Activated CD4-positive, alpha-beta T cell treated with anti-CD3 and anti-CD28 coated beads, Interleukin-2, Interleukin-6, amounts not matched to agents 100 ng/mL and 50 ng/mL, durations not matched to agents 16 hours and 8 hours (primary cell): ENCODE measurements around the gene GUCY1B1.

Experiments
- DNase-seq: peaks from one replicate; pipeline ENCODE4 v3.0.0-alpha.2; 2020

GUCY1B1 gene

DNA sequence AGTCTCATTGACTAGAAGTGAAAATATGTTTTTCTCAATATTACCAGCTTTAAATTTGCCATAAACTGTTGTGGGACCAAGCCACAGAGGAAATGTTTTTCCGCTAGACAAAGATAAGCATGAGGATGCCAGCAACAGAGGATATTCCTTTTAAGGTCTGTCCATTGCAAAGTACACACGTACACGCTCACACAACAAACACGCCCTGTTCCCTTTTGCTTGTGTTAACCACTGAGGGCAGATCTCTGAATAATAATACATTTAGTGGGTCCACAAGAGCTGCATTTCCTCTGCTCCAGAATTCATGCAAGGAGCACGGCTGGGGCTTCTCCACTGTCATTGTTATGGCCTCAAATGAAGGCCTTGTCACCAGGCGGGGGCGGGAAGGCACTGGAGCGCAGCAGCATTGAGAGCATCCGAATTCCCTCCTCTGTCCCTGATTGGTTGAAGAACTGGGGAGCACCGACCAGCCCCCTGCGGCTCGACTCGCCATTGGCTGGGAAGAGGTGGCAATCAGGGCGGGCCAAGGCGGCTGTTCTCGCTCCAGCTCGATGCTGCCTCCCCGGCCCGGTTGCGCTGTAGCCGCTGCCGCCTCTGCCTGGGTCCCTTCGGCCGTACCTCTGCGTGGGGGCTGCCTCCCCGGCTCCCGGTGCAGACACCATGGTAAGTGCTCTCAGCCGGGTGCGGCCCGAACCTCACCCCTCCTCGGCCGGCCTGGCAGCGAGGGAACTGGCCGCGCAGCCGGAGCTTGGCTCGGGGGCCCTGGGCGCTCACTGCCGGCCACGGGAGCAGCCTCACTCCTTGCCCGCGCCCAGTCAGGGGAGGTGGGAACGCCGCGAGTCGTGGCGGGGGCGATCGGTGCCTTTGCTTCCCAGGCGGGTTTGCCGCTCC lies at the start of gene GUCY1B1:
Gene GUCY1B1 (plus strand): TSS at position 541 of the 891 bp plus-strand sequence. CDS start 120 bp downstream, at position 661.
- peak; percentile 78 for DNase-seq

GRCh38 chr4:155709918-155710317 lies 48.9 kb upstream of the GUCY1B1 start:
- DNase-seq: no peak

- no peak for DNase-seq
These were observed 47.3 kb upstream of the GUCY1B1 start for GRCh38 chr4:155711556-155711955.

GRCh38 chr4:155712846-155713245 lies 46.0 kb upstream of the GUCY1B1 start:
- no peak for DNase-seq

GRCh38 chr4:155713911-155714310 lies 44.9 kb upstream of the GUCY1B1 start:
- no peak for DNase-seq

GRCh38 chr4:155722336-155722735 lies 36.5 kb upstream of the GUCY1B1 start:
- no peak for DNase-seq

GRCh38 chr4:155722816-155723499 lies 35.9 kb upstream of the GUCY1B1 start:
- DNase-seq: no peak

DNA sequence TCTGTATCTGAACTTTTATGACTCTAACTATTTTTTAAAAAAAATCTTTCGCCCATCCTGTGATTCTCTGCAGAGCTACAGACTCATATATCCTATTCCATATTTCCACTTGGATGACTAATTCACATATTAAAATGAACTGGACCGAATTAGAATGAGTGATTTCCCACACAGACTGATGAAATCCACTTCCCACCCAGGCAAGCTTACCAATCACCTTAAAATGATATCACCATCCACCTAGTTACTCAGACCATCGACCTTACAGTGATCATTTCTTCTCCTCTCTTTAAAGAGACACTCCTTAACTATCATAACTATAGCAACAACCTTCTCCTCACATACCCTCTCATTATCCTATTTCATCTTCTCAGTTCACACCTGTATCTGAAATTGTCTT lies 34.1 kb upstream of the GUCY1B1 start:
- DNase-seq: no peak

DNA sequence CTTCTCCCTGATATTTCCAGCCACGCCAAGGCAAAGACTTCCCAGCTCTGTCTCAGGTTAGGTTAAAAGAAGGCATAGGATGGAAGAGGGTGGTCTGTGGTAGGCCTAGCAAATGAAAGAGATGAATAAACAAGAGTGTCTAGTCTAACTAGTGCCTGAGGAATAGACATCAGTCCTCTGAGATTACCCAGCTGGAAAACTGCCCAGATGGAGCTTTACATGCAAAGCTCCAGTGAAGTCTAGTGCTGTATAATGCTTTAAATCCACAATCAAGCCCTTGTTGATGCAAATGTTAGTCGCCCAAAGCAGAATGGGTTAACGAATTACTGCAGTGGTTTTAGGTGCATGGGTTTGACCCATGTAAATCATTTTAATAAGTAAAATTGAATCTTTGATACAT lies 24.8 kb upstream of the GUCY1B1 start:
- no peak for DNase-seq

- DNase-seq: no peak
These were observed 23.9 kb upstream of the GUCY1B1 start for GRCh38 chr4:155734951-155735350.

- DNase-seq: no peak
These were observed 23.3 kb upstream of the GUCY1B1 start for GRCh38 chr4:155735496-155735895.

DNA sequence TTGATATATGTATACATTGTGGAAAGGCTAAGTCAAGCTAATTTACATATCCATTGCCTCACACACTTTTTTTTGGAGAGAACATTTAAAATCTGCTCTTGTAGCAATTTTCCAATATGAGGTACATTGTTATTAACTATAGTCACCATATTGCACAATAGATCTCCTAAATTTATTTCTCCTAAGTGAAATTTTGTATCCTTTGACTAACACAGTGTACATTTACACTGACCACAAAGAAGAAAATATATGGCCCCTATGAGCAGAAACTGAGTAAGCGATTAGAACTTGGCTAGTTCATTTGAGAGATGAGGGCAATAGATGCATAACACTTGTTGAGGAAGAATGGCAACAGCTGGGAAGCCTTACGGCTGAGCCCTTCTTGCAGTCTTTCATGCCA lies 20.3 kb upstream of the GUCY1B1 start:
- DNase-seq: no peak

DNA sequence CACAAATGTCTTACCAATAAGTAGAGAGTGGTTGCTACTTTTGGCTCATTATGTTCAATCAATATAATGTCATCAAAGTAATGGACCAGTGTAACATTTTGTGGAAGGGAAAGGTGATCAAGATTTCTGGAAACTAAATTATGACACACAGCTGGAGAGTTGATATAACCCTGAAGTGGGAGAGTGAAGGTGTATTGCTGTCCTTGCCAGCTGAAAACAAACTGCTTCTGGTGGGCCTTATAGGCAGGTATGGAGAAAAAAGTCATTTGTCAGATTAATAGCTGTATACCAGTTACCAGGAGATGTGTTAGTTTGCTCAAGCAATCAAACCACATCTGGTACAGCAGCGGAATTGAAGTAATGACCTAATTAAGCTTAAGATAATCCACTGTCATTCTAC lies 17.3 kb upstream of the GUCY1B1 start:
- no peak for DNase-seq

DNA sequence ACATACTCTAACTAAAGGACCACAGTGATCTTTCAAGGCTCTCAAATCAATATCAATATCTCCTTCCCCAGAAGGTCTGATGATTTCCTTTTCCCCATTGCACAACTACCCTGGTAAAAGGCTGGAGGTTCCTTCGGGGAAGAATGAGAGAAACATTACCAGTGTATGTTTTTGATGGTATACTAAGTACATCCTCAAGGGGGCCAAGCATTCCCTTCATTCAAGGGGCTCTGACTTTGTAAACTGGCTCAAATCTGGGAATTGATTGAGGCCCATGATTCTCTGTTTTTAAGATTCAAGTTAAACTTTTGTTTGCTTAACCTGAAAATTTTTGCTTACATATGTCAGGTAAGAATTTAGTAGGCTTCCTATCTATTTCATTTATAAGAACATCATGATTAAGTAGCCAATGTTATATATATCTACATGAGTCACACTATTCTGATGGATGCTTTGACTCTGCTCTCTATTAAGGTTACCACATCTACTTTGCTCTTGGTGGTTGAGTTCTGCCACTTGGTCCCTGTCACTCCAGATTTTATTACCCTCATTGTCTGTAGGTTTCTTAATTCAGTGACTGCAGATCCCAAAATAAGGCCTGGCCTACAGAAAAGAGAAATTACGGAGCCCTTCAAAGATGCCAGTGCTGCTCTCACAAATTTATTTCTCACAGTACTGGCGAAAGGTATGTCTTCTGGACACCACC lies 16.4 kb upstream of the GUCY1B1 start:
- no peak for DNase-seq

DNA sequence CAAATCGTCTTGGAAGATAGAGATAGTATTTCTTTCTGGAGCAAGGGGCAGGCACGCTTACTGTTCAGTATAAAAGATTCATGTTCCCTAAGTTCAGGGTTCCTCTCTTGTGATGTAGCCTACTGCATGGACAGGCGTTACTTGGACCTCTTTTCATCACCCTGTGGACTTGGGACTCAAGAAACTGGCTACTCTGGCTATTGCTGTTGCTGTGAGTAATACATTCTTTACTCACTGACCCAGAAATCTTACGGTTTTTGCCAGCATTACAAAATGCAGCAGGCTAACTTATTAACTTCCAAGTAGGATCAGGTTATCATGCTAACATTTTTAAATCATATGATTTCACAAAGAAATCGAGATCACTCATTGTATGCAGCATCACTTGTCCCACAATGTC lies 12.8 kb upstream of the GUCY1B1 start:
- no peak for DNase-seq

GRCh38 chr4:155748039-155748438 lies 10.8 kb upstream of the GUCY1B1 start:
- DNase-seq: no peak

DNA sequence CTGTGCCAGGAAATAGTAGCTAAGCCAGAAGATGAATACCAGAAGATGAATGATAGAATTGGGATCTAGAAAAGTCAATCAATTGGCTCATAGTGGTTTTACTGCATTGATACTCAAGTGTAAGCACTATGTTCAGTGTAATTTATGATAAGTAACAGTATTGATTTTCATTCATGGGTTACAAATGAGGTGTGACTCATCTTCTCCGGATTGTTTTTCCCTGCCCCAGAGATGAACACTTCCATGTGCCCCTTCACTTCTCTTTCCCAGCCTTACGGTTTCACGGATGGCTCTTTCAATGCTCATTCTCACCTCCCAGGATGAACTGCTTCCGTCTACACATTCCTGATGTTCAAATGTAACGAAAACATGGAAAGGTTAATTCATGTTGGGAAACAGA lies 9.8 kb upstream of the GUCY1B1 start:
- DNase-seq: no peak

- DNase-seq: no peak
These were observed 7.3 kb upstream of the GUCY1B1 start for GRCh38 chr4:155751569-155751968.

GRCh38 chr4:155757745-155758265 lies 1.0 kb upstream of the GUCY1B1 start:
- DNase-seq: no peak

DNA sequence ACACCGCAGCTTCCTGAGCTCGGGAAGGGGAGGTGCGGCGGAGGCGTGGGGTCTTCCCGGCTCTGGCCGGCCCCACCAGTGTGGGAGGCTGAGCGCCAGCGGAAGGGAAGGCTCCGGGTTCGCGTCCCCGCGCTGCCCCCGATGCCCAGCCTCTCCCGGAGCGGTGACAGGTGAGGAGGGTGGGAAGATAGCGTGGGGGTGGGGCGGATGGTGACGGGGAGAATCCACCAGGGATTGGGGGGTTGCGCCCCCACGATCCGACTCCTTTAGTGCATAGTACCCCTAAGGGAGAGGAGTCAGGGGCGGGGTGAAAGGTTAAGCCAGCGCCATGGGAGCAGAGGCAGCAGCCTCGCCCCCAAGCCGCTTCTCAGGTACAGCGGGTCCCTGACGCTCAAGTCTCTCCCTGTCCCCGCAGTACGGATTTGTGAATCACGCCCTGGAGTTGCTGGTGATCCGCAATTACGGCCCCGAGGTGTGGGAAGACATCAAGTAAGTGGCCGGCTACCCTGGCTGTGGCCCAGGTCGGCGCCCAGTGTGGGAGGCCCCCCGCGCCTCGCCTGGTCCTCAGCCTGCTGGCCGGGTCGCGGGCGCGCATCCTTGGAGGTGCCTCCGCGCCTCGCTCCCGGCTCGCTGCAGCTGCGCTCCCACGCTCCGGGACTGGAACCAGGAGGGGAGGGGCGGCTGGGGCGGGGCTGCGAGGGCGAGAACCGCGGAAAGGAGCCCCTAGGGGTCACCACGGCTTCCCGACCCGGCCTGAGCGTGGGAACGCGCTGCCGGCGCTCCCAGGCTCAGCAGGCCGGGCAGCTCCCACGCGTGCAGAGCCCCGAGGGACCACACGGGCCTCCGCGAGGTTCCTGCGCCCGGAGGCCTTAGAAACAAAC lies 791 bp downstream of the GUCY1B1 start:
- no peak for DNase-seq

- DNase-seq: no peak
These were observed 2.2 kb downstream of the GUCY1B1 start for GRCh38 chr4:155761047-155761446.

- no peak for DNase-seq
These were observed 3.1 kb downstream of the GUCY1B1 start for GRCh38 chr4:155761916-155762315.
